ENCODE data around the gene OSBPL2. TPM values are rescaled to one million over a fixed set of nuclear protein-coding genes. Genes with fewer than 3 reads are reported as not detected.

The OSBPL2 gene
- total and polyA plus RNA-seq, 9 of the 15 experiments (the other 6 are each of a cell fraction or from before 2014, with no cell fraction given): 2.5 to 25.6 (median 14.1) TPM

DNA sequence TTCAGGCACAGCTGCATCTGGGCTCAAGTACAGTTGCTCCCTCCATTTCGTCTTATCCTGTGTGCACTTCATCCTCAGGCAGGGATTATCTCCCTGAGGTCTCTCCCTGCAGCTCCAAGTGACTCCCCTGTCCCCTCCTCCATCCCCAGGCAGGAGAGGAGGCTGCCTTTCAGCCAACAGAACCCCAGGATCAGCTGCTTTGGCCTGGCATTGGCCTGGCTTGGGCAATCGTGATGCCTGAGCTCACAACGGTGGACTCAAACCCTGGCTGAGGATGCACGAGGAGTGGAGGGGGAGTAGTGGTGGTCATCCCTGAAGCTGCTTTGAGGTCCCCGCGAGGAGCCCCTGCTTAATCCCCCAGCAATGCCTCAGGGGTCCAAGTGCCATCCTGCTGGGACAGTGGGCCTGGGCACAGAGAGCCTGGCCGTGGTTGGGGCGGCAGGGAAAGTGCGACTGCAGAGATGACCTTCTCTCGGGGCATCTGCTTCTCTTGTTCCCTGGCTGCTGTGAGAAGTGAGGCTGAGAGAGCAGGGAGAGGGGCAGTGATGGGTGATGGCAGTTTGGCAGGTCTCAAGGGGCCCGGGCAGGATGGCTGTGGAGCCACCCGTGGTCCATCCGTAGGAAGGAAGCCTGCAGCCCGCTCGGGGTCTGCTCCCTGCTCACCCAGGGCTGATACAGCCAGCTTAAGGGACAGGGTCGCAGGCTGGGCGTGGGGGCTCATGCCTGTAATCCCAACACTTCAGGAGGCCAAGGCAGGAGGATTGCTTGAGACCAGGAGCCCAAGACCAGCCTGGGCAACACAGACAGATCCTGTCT, 12.3 kb upstream of the OSBPL2 start:
- intact Hi-C loops (cut with micrococcal nuclease) (no loop called here), in situ Hi-C loops (cut with MboI) (no loop called here)
- H3K9me3 ChIP-seq (replicated peaks; ENCODE audit: control insufficient read depth, insufficient read depth, low read depth, low read length): peaks cover 6% of the 10 kb centered on the region; the same call in 1 of the 2 replicates
- no peaks in the 10 kb centered on the region for H3K9me1 ChIP-seq (ENCODE audit: control insufficient read depth, insufficient read depth, low read length)
- H3K4me2 ChIP-seq (ENCODE audit: insufficient read depth, low read length): no peak overlapping the region
- ChIA-PET POLR2A (interaction anchor here (0.6 to 1.7 kb wide), 3 partner anchors 9 to 674 kb away, joined by 3 to 7 read pairs (median 4); no protein-coding TSS in a partner anchor), CTCF (ENCODE audit: low intra/inter-chr PET ratio) (no interaction called here)
- peaks cover 0 to 39% of the 10 kb centered on the region in 2 experiments; a peak in 2 of 5 replicates for H3K4me1 ChIP-seq (replicated peaks in 1 of 2; ENCODE audit: control insufficient read depth in 2 of 2, insufficient read depth in 2 of 2, low read length in 2 of 2)
- WGBS (ENCODE audit: insufficient coverage, low coverage, missing lambda C conversion rate): 3% methylated on average over 15 of the region's 17 CpGs
- H3K27me3 ChIP-seq (ENCODE audit: control insufficient read depth in 2 of 2, insufficient read depth in 2 of 2, low read length in 2 of 2): peaks cover 18 to 62% of the 10 kb centered on the region in 2 experiments; a peak in 4 of 5 replicates
- DNase-seq (ENCODE audit: extremely low read depth in 1 of 4, low spot score in 3 of 4): no peak
- peaks cover 5% of the 10 kb centered on the region for H4K20me1 ChIP-seq (replicated peaks; ENCODE audit: control insufficient read depth, insufficient read depth, low read length)
- no peak overlapping the region for H2AFZ ChIP-seq (ENCODE audit: low read depth, low read length)
- FAIRE-seq: no peak
- H3K27ac ChIP-seq (ENCODE audit: extremely low read depth, low read depth, low read length): no peak overlapping the region
- H3K9ac ChIP-seq (ENCODE audit: insufficient read depth in 1 of 2, low read depth in 2 of 2, low read length in 2 of 2): no peak overlapping the region; a peak in 1 of 4 replicates
- ATAC-seq: no peak
- no peaks in the 10 kb centered on the region for H3K36me3 ChIP-seq (ENCODE audit: control insufficient read depth, insufficient read depth, low read length)
- no peaks in the 10 kb centered on the region for H3K79me2 ChIP-seq (ENCODE audit: control insufficient read depth, insufficient read depth, low read length)
- no TSS peak for BruUV-seq (replicated peaks)
- no peak overlapping the region for H3K4me3 ChIP-seq
- TF ChIP-seq PML (IDR thresholded peaks at IDR 0.05; ENCODE audit: low read length) (no peak), PRPF4 (IDR thresholded peaks at IDR 0.05; ENCODE audit: insufficient read depth, low read depth, low read length, poor library complexity, severe bottlenecking) (no peak), EWSR1 (IDR thresholded peaks at IDR 0.05; ENCODE audit: borderline replicate concordance, low read depth, partially characterized antibody) (no peak), ZNF239 (CRISPR knock-in tag; IDR thresholded peaks at IDR 0.05) (no peak), HDAC6 (IDR thresholded peaks at IDR 0.05; ENCODE audit: low read depth, low read length) (no peak), ZFP30 (CRISPR knock-in tag; IDR thresholded peaks at IDR 0.05; ENCODE audit: borderline replicate concordance) (no peak), RNF2 (IDR thresholded peaks at IDR 0.05) (no peak), ERF (CRISPR knock-in tag; IDR thresholded peaks at IDR 0.05) (no peak), XRCC5 (IDR thresholded peaks at IDR 0.05; ENCODE audit: low read depth, low read length) (no peak)
- TF ChIP-seq, protein P1, sequence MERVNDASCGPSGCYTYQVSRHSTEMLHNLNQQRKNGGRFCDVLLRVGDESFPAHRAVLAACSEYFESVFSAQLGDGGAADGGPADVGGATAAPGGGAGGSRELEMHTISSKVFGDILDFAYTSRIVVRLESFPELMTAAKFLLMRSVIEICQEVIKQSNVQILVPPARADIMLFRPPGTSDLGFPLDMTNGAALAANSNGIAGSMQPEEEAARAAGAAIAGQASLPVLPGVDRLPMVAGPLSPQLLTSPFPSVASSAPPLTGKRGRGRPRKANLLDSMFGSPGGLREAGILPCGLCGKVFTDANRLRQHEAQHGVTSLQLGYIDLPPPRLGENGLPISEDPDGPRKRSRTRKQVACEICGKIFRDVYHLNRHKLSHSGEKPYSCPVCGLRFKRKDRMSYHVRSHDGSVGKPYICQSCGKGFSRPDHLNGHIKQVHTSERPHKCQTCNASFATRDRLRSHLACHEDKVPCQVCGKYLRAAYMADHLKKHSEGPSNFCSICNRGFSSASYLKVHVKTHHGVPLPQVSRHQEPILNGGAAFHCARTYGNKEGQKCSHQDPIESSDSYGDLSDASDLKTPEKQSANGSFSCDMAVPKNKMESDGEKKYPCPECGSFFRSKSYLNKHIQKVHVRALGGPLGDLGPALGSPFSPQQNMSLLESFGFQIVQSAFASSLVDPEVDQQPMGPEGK (CRISPR knock-in tag; IDR thresholded peaks at IDR 0.05; ENCODE audit: borderline replicate concordance): no peak
- TF ChIP-seq, protein P2, sequence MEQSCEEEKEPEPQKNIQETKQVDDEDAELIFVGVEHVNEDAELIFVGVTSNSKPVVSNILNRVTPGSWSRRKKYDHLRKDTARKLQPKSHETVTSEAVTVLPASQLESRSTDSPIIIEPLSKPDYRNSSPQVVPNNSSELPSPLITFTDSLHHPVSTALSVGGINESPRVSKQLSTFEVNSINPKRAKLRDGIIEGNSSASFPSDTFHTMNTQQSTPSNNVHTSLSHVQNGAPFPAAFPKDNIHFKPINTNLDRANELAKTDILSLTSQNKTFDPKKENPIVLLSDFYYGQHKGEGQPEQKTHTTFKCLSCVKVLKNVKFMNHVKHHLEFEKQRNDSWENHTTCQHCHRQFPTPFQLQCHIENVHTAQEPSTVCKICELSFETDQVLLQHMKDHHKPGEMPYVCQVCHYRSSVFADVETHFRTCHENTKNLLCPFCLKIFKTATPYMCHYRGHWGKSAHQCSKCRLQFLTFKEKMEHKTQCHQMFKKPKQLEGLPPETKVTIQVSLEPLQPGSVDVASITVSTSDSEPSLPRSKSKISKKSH (CRISPR knock-in tag; IDR thresholded peaks at IDR 0.05): no peak
- TF ChIP-seq, protein P3, sequence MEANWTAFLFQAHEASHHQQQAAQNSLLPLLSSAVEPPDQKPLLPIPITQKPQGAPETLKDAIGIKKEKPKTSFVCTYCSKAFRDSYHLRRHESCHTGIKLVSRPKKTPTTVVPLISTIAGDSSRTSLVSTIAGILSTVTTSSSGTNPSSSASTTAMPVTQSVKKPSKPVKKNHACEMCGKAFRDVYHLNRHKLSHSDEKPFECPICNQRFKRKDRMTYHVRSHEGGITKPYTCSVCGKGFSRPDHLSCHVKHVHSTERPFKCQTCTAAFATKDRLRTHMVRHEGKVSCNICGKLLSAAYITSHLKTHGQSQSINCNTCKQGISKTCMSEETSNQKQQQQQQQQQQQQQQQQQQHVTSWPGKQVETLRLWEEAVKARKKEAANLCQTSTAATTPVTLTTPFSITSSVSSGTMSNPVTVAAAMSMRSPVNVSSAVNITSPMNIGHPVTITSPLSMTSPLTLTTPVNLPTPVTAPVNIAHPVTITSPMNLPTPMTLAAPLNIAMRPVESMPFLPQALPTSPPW (CRISPR knock-in tag; IDR thresholded peaks at IDR 0.05): no peak
- TF ChIP-seq, protein P4, sequence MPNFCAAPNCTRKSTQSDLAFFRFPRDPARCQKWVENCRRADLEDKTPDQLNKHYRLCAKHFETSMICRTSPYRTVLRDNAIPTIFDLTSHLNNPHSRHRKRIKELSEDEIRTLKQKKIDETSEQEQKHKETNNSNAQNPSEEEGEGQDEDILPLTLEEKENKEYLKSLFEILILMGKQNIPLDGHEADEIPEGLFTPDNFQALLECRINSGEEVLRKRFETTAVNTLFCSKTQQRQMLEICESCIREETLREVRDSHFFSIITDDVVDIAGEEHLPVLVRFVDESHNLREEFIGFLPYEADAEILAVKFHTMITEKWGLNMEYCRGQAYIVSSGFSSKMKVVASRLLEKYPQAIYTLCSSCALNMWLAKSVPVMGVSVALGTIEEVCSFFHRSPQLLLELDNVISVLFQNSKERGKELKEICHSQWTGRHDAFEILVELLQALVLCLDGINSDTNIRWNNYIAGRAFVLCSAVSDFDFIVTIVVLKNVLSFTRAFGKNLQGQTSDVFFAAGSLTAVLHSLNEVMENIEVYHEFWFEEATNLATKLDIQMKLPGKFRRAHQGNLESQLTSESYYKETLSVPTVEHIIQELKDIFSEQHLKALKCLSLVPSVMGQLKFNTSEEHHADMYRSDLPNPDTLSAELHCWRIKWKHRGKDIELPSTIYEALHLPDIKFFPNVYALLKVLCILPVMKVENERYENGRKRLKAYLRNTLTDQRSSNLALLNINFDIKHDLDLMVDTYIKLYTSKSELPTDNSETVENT (CRISPR knock-in tag; IDR thresholded peaks at IDR 0.05): no peak

All from K562 (cell line).